Coronary artery (tissue), 2 donors: ENCODE data around the gene KMT2D.
A peak's percentile ranks its signal among the peaks of the same experiment; 100 is the strongest.

Experiments
- DNase-seq: peaks from one replicate; pipeline ENCODE4 v3.0.0-alpha.2; 2017; ENCODE audit warnings: low spot score
- H3K27ac ChIP-seq, 2 donors: fragments of 200-600 bp; sonication (generic); one replicate each; pipeline ENCODE4 v1.5.1; 2016 to 2019
- H3K4me3 ChIP-seq: fragments of 200-600 bp; sonication (generic); 2 replicates; pipeline ENCODE4 v1.5.1; 2016; ENCODE audit warnings: mild to moderate bottlenecking, moderate library complexity
- TF ChIP-seq, protein P1 (sequence below): fragments of 200-600 bp; sonication (generic); IDR thresholded peaks from one replicate; pipeline ENCODE4 v1.5.1; 2019; ENCODE audit warnings: antibody characterized with exemption

KMT2D gene

DNA sequence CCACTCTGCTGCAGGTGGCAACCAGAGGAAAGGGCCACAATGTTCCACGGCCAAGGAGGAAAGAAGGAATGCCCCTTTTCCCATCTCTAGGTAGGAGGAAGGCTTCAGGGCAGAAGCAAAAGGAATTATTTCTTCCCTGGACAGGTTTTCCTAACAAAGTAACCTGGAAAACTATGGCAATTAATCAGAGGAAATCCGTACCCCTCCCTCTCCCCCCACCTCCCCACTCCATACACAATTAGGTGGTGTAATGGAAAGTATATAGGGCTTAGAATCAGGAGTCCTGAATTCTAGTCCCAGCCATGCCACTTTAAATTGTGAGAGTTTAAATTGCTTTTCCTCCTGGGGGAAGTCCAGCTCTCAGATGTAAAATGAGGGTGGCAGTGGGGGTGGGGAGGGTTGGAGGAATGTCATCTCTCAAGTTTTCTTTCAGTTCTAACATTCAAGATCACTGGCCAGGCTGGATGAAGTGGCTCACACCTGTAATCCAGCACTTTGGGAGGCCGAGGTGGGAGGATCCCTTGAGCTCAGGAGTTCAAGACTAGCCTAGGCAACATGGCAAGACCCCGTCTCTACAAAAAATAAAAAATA, 32.3 kb upstream of the KMT2D start:
- DNase-seq = no peak
- H3K4me3 ChIP-seq = peak overlapping the region; percentile 52
- no peak overlapping the region for H3K27ac ChIP-seq
- TF ChIP-seq, protein P1, sequence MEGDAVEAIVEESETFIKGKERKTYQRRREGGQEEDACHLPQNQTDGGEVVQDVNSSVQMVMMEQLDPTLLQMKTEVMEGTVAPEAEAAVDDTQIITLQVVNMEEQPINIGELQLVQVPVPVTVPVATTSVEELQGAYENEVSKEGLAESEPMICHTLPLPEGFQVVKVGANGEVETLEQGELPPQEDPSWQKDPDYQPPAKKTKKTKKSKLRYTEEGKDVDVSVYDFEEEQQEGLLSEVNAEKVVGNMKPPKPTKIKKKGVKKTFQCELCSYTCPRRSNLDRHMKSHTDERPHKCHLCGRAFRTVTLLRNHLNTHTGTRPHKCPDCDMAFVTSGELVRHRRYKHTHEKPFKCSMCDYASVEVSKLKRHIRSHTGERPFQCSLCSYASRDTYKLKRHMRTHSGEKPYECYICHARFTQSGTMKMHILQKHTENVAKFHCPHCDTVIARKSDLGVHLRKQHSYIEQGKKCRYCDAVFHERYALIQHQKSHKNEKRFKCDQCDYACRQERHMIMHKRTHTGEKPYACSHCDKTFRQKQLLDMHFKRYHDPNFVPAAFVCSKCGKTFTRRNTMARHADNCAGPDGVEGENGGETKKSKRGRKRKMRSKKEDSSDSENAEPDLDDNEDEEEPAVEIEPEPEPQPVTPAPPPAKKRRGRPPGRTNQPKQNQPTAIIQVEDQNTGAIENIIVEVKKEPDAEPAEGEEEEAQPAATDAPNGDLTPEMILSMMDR = no peak

- peak overlapping the region; percentile 52 for H3K4me3 ChIP-seq
- DNase-seq = no peak
- TF ChIP-seq, protein P1 = no peak
- peak overlapping the region in 1 of 2 donors; percentile 46 for H3K27ac ChIP-seq
Observed at GRCh38 chr12:49092086-49092815, 31.7 kb upstream of the KMT2D start.

DNA sequence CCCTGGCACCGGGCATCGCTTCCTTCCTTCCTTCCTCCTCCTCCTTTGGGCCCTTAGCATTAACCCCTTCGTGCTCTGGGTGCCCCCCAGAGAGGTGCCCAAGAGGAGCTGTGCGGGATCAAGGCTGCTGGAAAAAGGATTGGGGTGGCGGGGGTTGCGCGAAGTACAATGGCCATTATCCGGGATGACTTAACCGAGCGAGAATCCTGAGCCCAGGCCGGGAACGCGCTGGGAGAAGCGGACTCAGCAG, 31.2 kb upstream of the KMT2D start:
- TF ChIP-seq, protein P1 = no peak
- DNase-seq = no peak
- peak overlapping the region in 1 of 2 donors; percentile 46 for H3K27ac ChIP-seq
- peak overlapping the region; percentile 52 for H3K4me3 ChIP-seq

GRCh38 chr12:49091056-49091835, 30.7 kb upstream of the KMT2D start:
- DNase-seq = no peak
- H3K4me3 ChIP-seq = peak overlapping the region; percentile 52
- TF ChIP-seq, protein P1 = no peak
- peak overlapping the region in 1 of 2 donors; percentile 46 for H3K27ac ChIP-seq

DNA sequence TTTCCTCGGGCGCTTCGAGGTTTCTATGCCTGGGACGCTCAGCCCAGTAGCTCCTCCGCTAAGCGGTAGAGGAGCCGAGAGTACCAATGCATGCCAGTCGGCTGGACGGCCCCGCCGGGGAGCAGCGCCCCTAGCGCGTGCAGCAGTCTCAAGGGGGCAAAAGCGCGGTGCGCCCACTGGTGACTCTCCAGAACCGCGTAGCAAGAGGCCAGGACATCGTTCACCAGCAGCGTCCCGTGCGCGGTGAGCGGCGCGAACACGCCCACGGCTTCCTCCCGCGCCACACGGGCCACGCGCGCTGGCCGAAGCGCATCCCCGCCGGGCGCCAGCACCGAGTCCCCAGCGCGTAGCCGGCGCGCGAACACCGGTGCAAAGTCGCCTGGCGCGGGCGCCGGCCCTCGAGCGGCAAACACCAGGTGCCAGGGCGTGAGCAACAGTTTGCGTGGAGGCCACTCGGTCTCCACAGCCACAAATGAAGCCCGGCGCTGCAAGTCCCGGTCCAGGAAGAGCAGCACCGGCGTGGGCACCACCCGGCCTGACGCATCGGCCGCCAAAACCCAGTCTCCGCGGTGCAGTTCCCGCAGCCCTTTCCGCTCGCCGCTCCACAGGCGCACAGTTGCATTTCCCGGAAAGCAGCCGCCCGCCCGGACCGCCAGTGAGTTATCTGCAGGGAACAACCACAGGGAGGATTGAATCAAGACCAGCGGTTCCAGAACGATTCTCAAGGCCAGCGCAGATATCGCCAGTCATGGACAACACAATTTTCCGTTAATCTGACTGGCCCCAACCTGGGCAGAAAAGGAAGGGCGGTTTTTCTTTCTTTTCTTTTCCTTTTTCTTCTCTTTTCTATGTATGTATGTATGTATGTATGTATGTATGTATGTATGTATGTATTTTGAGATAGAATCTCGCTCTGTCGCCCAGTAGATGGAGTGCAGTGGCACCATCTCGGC, 29.5 kb upstream of the KMT2D start:
- TF ChIP-seq, protein P1 = no peak
- Histone ChIP-seq H3K27ac (no peak overlapping the region), H3K4me3 (peak overlapping the region; percentile 70)
- no peak for DNase-seq

- no peak for DNase-seq
- no peak overlapping the region for H3K4me3 ChIP-seq
- H3K27ac ChIP-seq = no peak overlapping the region
- TF ChIP-seq, protein P1 = no peak
Observed at GRCh38 chr12:49088932-49089330, 28.3 kb upstream of the KMT2D start.
